OCI-LY7 (cell line): ENCODE data around the gene EPB42. TPM values are rescaled to one million over a fixed set of nuclear protein-coding genes. Genes with fewer than 3 reads are reported as not detected.
A peak's percentile ranks its signal among the peaks of the same experiment; 100 is the strongest.

Experiments used
- BruUV-seq: library from RNA; stranded (reverse); fragments of 400-500 nt; replicated peaks from 2 replicates; lab custom pipeline; 2021; lab: Mats Ljungman, UMichigan
- CTCF ChIA-PET: fragments of 300-600 bp; sonication (Branson Sonifier 250); formaldehyde crosslinking; loops from one replicate; lab custom pipeline; 2022; ENCODE audit warnings: antibody characterized with exemption; ENCODE audit not compliant: unreplicated experiment; lab: Charles Lee
- POLR2A ChIA-PET: fragments of 300-600 bp; sonication (Branson Sonifier 250); formaldehyde crosslinking; loops from one replicate; lab custom pipeline; 2022; ENCODE audit warnings: antibody characterized with exemption; lab: Charles Lee
- DNase-seq: peaks from one replicate; pipeline ENCODE4 v3.0.0-alpha.2; 2015; ENCODE audit warnings: low spot score
- H2AFZ ChIP-seq: fragments of 200-600 bp; sonication (generic), shearing (Covaris generic); 2 replicates; pipeline ENCODE4 v1.6.1; 2014; ENCODE audit warnings: mild to moderate bottlenecking, antibody characterized with exemption, low read length, moderate library complexity
- H3K27ac ChIP-seq: fragments of 200-600 bp; sonication (generic); 2 replicates; pipeline ENCODE4 v1.5.1; 2014; ENCODE audit warnings: mixed run types, low read depth, mild to moderate bottlenecking, moderate library complexity, low read length, inconsistent platforms; ENCODE audit not compliant: poor library complexity, severe bottlenecking
- H3K36me3 ChIP-seq: fragments of 200-600 bp; sonication (generic); 2 replicates; pipeline ENCODE4 v1.6.1; 2014; ENCODE audit warnings: mild to moderate bottlenecking, antibody characterized with exemption, low read length, moderate library complexity, mixed read lengths; ENCODE audit not compliant: insufficient read depth
- H3K4me1 ChIP-seq: fragments of 200-600 bp; sonication (generic); 2 replicates; pipeline ENCODE4 v1.5.1; 2014; ENCODE audit warnings: mild to moderate bottlenecking, low read length; ENCODE audit not compliant: insufficient read depth, poor library complexity, severe bottlenecking
- H3K4me2 ChIP-seq: fragments of 200-600 bp; sonication (generic); 2 replicates; pipeline ENCODE4 v1.6.1; 2014; ENCODE audit warnings: mild to moderate bottlenecking, low read length
- H3K4me3 ChIP-seq: fragments of 200-600 bp; sonication (generic); 2 replicates; pipeline ENCODE4 v1.5.1; 2014; ENCODE audit warnings: mild to moderate bottlenecking, low read depth, low read length; ENCODE audit not compliant: poor library complexity, severe bottlenecking
- H3K79me2 ChIP-seq: fragments of 200-600 bp; sonication (generic); 2 replicates; pipeline ENCODE4 v1.6.1; 2016; ENCODE audit warnings: low read depth, mild to moderate bottlenecking, low read length, moderate library complexity, mixed read lengths; ENCODE audit not compliant: insufficient read depth
- H3K9me2 ChIP-seq: fragments of 200-600 bp; sonication (generic); 2 replicates; pipeline ENCODE4 v1.6.1; 2016; ENCODE audit warnings: mild to moderate bottlenecking, low read length, mixed read lengths; ENCODE audit not compliant: insufficient read depth
- H3K9me3 ChIP-seq: fragments of 200-600 bp; sonication (generic); 2 replicates; pipeline ENCODE4 v1.6.1; 2014; ENCODE audit warnings: mild to moderate bottlenecking, mixed run types, low read length, mixed read lengths
- H4K20me1 ChIP-seq: fragments of 200-600 bp; sonication (generic); 2 replicates; pipeline ENCODE4 v1.6.1; 2014; ENCODE audit warnings: mild to moderate bottlenecking, antibody characterized with exemption, low read length, moderate library complexity, mixed read lengths; ENCODE audit not compliant: insufficient read depth
- EZH2phosphoT487 ChIP-seq: fragments of 200-600 bp; sonication (generic); IDR thresholded peaks from 2 replicates; pipeline ENCODE4 v1.6.1; 2018; ENCODE audit warnings: low read depth, borderline replicate concordance, mild to moderate bottlenecking, mixed run types, antibody characterized with exemption, low read length, moderate library complexity, mixed read lengths
- intact Hi-C: fragments of 100-400 bp; cut with micrococcal nuclease; formaldehyde crosslinking; loops from one replicate; pipeline ENCODE4 v1.10.0; 2022; ENCODE audit not compliant: unreplicated experiment
- total RNA-seq, 2 experiments: library from RNA; depleted of rRNA in 1 of 2; stranded (reverse); fragments of >200 nt in 1 of 2; shearing (Covaris generic) in 1 of 2; gene quantifications; 2 replicates each; pipeline ENCODE4 v1.2.3, GENCODE V29; 2014 to 2022
- TF ChIP-seq, protein P1 (sequence below): fragments of 200-600 bp; sonication (generic); conservative IDR thresholded peaks from 2 replicates; pipeline ENCODE4 v1.5.1; 2014; ENCODE audit warnings: mild to moderate bottlenecking, antibody characterized with exemption, low read length, moderate library complexity, mixed read lengths

The EPB42 gene
- total RNA-seq, 2 experiments from 2014 or later: not detected

DNA sequence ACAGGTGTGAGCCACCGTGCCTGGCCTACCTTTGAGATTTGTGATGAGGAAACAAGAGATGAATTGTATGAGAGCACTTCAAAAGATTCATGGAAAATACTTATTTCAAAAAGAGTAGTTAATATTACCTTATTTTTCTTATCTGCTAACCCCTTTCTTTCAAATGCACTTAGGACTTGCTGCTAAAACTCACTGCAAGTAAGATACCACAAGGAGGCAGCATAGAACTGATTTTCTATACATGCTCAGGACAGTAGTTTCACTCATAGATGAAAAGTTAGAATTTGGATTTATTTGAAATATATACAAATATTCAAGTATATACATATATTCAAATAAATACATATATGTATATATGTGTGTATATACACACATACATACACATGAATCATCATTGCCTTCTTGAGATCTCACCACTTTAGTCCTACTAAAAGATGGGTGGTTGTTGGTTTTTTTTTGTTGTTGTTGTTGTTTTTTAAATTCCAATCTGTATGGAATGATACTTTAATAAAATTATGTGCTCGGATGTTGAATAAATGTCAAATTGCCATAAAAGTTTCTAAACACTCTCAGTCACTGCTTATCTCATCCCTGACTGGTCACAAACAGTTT, 33.2 kb downstream of the EPB42 start:
- H2AFZ ChIP-seq: no peak overlapping the region
- H3K4me1 ChIP-seq: peaks cover 13% of the 10 kb centered on the region
- peaks cover 18% of the 10 kb centered on the region; the same call in 1 of the 2 replicates for H3K79me2 ChIP-seq
- CTCF ChIA-PET: no interaction called here
- DNase-seq: peak; percentile 70
- peak overlapping the region; percentile 77; the same call in 1 of the 2 replicates for H3K4me2 ChIP-seq
- H3K27ac ChIP-seq: no peak overlapping the region
- H3K9me2 ChIP-seq: no peaks in the 10 kb centered on the region
- H3K9me3 ChIP-seq: no peaks in the 10 kb centered on the region
- no TSS peak for BruUV-seq
- H3K4me3 ChIP-seq: peak overlapping the region; percentile 86
- peaks cover 49% of the 10 kb centered on the region for H3K36me3 ChIP-seq
- intact Hi-C loops: no loop called here
- TF ChIP-seq EZH2phosphoT487: no peak
- TF ChIP-seq, protein P1, sequence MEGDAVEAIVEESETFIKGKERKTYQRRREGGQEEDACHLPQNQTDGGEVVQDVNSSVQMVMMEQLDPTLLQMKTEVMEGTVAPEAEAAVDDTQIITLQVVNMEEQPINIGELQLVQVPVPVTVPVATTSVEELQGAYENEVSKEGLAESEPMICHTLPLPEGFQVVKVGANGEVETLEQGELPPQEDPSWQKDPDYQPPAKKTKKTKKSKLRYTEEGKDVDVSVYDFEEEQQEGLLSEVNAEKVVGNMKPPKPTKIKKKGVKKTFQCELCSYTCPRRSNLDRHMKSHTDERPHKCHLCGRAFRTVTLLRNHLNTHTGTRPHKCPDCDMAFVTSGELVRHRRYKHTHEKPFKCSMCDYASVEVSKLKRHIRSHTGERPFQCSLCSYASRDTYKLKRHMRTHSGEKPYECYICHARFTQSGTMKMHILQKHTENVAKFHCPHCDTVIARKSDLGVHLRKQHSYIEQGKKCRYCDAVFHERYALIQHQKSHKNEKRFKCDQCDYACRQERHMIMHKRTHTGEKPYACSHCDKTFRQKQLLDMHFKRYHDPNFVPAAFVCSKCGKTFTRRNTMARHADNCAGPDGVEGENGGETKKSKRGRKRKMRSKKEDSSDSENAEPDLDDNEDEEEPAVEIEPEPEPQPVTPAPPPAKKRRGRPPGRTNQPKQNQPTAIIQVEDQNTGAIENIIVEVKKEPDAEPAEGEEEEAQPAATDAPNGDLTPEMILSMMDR: peak; percentile 82
- no peaks in the 10 kb centered on the region for H4K20me1 ChIP-seq
- POLR2A ChIA-PET: interaction anchor here (0.7 kb wide), 1 partner anchor 935 kb away, joined by 5 read pairs; no protein-coding TSS in a partner anchor

DNA sequence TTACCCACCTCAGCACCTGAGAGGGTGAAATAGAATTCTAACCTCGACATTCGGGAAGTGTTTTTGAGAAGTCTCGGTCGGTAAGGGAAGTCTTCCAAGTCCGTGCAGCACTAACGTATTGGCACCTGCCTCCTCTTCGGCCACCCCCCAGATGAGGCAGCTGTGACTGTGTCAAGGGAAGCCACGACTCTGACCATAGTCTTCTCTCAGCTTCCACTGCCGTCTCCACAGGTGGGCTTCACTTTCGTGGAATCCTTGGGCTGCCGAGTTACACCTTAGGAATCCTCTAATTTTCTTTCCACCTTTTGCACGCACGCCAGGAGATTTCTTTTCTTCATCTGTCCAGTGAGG, 34.8 kb downstream of the EPB42 start:
- peaks cover 13% of the 10 kb centered on the region for H3K4me1 ChIP-seq
- CTCF ChIA-PET: interaction anchor here (1.2 kb wide), 1 partner anchor 40 kb away, joined by 3 read pairs; no protein-coding TSS in a partner anchor
- intact Hi-C loops: no loop called here

More for the DNA sequence above, 34.8 kb downstream of the EPB42 start:
- H3K27ac ChIP-seq: peak overlapping the region; percentile 72
- H3K4me2 ChIP-seq: peak overlapping the region; percentile 77
- POLR2A ChIA-PET: no interaction called here
- peaks cover 18% of the 10 kb centered on the region; the same call in 1 of the 2 replicates for H3K79me2 ChIP-seq
- H3K9me3 ChIP-seq: no peaks in the 10 kb centered on the region
- no TSS peak for BruUV-seq
- peak overlapping the region; percentile 86 for H3K4me3 ChIP-seq
- H3K36me3 ChIP-seq: peaks cover 46% of the 10 kb centered on the region
- H4K20me1 ChIP-seq: no peaks in the 10 kb centered on the region
- no peak for TF ChIP-seq EZH2phosphoT487
- TF ChIP-seq, protein P1: peak; percentile 10; the same call in 1 of the 2 replicates
- DNase-seq: no peak
- H2AFZ ChIP-seq: peak overlapping the region; percentile 81
- H3K9me2 ChIP-seq: no peaks in the 10 kb centered on the region
